ENCODE results near the gene OLFML2A. TPM values are rescaled to one million over a fixed set of nuclear protein-coding genes. Genes with fewer than 3 reads are reported as not detected.

Gene OLFML2A
- total and polyA plus RNA-seq, 2 of the 13 experiments (the other 11 are each of a cell fraction or from before 2014, with no cell fraction given) = 0.01 to 0.02 TPM

DNA sequence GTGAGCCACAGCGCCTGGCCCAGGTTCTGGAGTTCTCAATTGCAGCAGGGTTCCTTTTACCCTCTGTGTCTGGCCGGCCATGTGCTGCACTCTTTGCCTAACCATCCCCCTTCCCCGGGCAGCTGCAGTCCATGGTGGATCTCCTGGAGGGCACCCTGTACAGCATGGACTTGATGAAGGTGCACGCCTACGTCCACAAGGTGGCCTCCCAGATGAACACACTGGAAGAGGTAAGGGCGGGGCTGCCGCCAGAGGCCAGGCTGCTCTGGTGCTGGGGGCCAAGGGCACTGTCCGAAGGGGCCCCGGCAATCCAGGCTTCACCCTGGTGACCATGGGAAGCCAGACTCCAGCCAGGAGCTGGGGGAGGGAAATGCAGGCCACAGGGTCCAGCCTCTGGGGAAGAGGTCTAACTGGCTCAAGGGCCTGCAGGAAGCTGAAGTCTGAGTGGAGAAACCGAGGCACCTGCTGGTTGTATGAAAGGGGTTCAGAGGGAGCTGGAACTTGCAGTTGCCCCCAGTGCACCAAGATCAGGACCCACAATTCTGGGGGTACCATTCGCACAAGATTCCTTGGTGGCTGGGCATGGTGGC lies 18.1 kb downstream of the OLFML2A start (continued):
- TF ChIP-seq XBP1 (CRISPR knock-in tag; IDR thresholded peaks at IDR 0.05) (no peak), ZKSCAN5 (CRISPR knock-in tag; IDR thresholded peaks at IDR 0.05) (no peak), ZFAT (CRISPR knock-in tag; conservative IDR thresholded peaks at IDR 0.05) (no peak), ZNF674 (CRISPR knock-in tag; IDR thresholded peaks at IDR 0.05; ENCODE audit: low read depth) (no peak), ZFP36 (IDR thresholded peaks at IDR 0.05; ENCODE audit: borderline replicate concordance, low read depth, low read length, partially characterized antibody) (no peak), POLR2AphosphoS2 (IDR thresholded peaks at IDR 0.05; ENCODE audit: low read depth, low read length) (no peak)
- TF ChIP-seq, protein P1, sequence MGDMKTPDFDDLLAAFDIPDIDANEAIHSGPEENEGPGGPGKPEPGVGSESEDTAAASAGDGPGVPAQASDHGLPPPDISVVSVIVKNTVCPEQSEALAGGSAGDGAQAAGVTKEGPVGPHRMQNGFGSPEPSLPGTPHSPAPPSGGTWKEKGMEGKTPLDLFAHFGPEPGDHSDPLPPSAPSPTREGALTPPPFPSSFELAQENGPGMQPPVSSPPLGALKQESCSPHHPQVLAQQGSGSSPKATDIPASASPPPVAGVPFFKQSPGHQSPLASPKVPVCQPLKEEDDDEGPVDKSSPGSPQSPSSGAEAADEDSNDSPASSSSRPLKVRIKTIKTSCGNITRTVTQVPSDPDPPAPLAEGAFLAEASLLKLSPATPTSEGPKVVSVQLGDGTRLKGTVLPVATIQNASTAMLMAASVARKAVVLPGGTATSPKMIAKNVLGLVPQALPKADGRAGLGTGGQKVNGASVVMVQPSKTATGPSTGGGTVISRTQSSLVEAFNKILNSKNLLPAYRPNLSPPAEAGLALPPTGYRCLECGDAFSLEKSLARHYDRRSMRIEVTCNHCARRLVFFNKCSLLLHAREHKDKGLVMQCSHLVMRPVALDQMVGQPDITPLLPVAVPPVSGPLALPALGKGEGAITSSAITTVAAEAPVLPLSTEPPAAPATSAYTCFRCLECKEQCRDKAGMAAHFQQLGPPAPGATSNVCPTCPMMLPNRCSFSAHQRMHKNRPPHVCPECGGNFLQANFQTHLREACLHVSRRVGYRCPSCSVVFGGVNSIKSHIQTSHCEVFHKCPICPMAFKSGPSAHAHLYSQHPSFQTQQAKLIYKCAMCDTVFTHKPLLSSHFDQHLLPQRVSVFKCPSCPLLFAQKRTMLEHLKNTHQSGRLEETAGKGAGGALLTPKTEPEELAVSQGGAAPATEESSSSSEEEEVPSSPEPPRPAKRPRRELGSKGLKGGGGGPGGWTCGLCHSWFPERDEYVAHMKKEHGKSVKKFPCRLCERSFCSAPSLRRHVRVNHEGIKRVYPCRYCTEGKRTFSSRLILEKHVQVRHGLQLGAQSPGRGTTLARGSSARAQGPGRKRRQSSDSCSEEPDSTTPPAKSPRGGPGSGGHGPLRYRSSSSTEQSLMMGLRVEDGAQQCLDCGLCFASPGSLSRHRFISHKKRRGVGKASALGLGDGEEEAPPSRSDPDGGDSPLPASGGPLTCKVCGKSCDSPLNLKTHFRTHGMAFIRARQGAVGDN (CRISPR knock-in tag; IDR thresholded peaks at IDR 0.05) = peak; percentile 76
- TF ChIP-seq, protein P2, sequence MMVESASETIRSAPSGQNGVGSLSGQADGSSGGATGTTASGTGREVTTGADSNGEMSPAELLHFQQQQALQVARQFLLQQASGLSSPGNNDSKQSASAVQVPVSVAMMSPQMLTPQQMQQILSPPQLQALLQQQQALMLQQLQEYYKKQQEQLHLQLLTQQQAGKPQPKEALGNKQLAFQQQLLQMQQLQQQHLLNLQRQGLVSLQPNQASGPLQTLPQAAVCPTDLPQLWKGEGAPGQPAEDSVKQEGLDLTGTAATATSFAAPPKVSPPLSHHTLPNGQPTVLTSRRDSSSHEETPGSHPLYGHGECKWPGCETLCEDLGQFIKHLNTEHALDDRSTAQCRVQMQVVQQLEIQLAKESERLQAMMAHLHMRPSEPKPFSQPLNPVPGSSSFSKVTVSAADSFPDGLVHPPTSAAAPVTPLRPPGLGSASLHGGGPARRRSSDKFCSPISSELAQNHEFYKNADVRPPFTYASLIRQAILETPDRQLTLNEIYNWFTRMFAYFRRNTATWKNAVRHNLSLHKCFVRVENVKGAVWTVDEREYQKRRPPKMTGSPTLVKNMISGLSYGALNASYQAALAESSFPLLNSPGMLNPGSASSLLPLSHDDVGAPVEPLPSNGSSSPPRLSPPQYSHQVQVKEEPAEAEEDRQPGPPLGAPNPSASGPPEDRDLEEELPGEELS (CRISPR knock-in tag; IDR thresholded peaks at IDR 0.05) = 0 out of 2 replicates have a peak, but pooled peaks have one; percentile 41
- TF ChIP-seq, protein P3, sequence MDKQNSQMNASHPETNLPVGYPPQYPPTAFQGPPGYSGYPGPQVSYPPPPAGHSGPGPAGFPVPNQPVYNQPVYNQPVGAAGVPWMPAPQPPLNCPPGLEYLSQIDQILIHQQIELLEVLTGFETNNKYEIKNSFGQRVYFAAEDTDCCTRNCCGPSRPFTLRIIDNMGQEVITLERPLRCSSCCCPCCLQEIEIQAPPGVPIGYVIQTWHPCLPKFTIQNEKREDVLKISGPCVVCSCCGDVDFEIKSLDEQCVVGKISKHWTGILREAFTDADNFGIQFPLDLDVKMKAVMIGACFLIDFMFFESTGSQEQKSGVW (CRISPR knock-in tag; IDR thresholded peaks at IDR 0.05; ENCODE audit: borderline replicate concordance) = no peak
- TF ChIP-seq, protein P4, sequence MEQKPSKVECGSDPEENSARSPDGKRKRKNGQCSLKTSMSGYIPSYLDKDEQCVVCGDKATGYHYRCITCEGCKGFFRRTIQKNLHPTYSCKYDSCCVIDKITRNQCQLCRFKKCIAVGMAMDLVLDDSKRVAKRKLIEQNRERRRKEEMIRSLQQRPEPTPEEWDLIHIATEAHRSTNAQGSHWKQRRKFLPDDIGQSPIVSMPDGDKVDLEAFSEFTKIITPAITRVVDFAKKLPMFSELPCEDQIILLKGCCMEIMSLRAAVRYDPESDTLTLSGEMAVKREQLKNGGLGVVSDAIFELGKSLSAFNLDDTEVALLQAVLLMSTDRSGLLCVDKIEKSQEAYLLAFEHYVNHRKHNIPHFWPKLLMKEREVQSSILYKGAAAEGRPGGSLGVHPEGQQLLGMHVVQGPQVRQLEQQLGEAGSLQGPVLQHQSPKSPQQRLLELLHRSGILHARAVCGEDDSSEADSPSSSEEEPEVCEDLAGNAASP (CRISPR knock-in tag; IDR thresholded peaks at IDR 0.05; ENCODE audit: borderline replicate concordance) = peak; percentile 62
- TF ChIP-seq, protein P5, sequence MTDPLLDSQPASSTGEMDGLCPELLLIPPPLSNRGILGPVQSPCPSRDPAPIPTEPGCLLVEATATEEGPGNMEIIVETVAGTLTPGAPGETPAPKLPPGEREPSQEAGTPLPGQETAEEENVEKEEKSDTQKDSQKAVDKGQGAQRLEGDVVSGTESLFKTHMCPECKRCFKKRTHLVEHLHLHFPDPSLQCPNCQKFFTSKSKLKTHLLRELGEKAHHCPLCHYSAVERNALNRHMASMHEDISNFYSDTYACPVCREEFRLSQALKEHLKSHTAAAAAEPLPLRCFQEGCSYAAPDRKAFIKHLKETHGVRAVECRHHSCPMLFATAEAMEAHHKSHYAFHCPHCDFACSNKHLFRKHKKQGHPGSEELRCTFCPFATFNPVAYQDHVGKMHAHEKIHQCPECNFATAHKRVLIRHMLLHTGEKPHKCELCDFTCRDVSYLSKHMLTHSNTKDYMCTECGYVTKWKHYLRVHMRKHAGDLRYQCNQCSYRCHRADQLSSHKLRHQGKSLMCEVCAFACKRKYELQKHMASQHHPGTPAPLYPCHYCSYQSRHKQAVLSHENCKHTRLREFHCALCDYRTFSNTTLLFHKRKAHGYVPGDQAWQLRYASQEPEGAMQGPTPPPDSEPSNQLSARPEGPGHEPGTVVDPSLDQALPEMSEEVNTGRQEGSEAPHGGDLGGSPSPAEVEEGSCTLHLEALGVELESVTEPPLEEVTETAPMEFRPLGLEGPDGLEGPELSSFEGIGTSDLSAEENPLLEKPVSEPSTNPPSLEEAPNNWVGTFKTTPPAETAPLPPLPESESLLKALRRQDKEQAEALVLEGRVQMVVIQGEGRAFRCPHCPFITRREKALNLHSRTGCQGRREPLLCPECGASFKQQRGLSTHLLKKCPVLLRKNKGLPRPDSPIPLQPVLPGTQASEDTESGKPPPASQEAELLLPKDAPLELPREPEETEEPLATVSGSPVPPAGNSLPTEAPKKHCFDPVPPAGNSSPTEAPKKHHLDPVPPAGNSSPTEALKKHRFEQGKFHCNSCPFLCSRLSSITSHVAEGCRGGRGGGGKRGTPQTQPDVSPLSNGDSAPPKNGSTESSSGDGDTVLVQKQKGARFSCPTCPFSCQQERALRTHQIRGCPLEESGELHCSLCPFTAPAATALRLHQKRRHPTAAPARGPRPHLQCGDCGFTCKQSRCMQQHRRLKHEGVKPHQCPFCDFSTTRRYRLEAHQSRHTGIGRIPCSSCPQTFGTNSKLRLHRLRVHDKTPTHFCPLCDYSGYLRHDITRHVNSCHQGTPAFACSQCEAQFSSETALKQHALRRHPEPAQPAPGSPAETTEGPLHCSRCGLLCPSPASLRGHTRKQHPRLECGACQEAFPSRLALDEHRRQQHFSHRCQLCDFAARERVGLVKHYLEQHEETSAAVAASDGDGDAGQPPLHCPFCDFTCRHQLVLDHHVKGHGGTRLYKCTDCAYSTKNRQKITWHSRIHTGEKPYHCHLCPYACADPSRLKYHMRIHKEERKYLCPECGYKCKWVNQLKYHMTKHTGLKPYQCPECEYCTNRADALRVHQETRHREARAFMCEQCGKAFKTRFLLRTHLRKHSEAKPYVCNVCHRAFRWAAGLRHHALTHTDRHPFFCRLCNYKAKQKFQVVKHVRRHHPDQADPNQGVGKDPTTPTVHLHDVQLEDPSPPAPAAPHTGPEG (CRISPR knock-in tag; IDR thresholded peaks at IDR 0.05) = no peak
- TF ChIP-seq, protein P6, sequence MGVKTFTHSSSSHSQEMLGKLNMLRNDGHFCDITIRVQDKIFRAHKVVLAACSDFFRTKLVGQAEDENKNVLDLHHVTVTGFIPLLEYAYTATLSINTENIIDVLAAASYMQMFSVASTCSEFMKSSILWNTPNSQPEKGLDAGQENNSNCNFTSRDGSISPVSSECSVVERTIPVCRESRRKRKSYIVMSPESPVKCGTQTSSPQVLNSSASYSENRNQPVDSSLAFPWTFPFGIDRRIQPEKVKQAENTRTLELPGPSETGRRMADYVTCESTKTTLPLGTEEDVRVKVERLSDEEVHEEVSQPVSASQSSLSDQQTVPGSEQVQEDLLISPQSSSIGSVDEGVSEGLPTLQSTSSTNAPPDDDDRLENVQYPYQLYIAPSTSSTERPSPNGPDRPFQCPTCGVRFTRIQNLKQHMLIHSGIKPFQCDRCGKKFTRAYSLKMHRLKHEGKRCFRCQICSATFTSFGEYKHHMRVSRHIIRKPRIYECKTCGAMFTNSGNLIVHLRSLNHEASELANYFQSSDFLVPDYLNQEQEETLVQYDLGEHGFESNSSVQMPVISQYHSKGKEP (CRISPR knock-in tag; IDR thresholded peaks at IDR 0.05) = no peak

Data from HepG2 (cell line).